Breast epithelium (tissue), 4 donors: ENCODE data around the gene AAR2. TPM values are rescaled to one million over a fixed set of nuclear protein-coding genes. Genes with fewer than 3 reads are reported as not detected.

ENCODE experiments used
- DNase-seq, 2 donors: peaks; one replicate each; pipeline ENCODE4 v3.0.0-alpha.2; 2019; ENCODE audit warnings: low spot score in 2 of 2
- H3K27ac ChIP-seq, 2 donors: fragments of 200-600 bp; sonication (generic) in 1 of 2; one replicate each; pipeline ENCODE4 v1.5.1; 2016 to 2019; ENCODE audit warnings: mild to moderate bottlenecking in 1 of 2
- H3K27me3 ChIP-seq, 2 donors: fragments of 200-600 bp; sonication (generic) in 1 of 2; one replicate each; pipeline versions ENCODE4 v1.5.1 to v1.6.0; 2017 to 2019; ENCODE audit warnings: control low read depth in 1 of 2, mild to moderate bottlenecking in 1 of 2
- H3K36me3 ChIP-seq: fragments of 200-600 bp; one replicate; pipeline ENCODE4 v1.5.1; 2019
- H3K4me1 ChIP-seq, 2 donors: fragments of 200-600 bp; sonication (generic); one replicate each; pipeline ENCODE4 v1.5.1; 2016 to 2019; ENCODE audit warnings: control low read depth in 1 of 2
- H3K4me3 ChIP-seq, 3 donors: fragments of 200-600 bp; sonication (generic); 1 replicate in 2 of 3; 2 replicates in 1 of 3; pipeline ENCODE4 v1.5.1; 2016 to 2019; ENCODE audit warnings: mild to moderate bottlenecking in 3 of 3, moderate library complexity in 2 of 3
- H3K9me3 ChIP-seq, 2 donors: fragments of 200-600 bp; sonication (generic) in 1 of 2; one replicate each; pipeline ENCODE4 v1.5.1; 2016 to 2019; ENCODE audit warnings: control low read depth in 1 of 2
- POLR2A ChIP-seq: fragments of 450-650 bp; IDR thresholded peaks from one replicate; pipeline ENCODE4 v1.6.1; 2016; ENCODE audit warnings: antibody characterized with exemption, mild to moderate bottlenecking, moderate library complexity
- POLR2AphosphoS5 ChIP-seq, 3 donors: sonication (generic); formaldehyde crosslinking; IDR thresholded peaks; one replicate each; pipeline ENCODE4 v1.6.1; 2017; ENCODE audit warnings: antibody characterized with exemption in 3 of 3
- intact Hi-C: fragments of 100-400 bp; cut with DNase I; formaldehyde crosslinking; loops from one replicate; pipeline ENCODE4 v1.15.1; 2023; ENCODE audit warnings: low total_unique reads
- total RNA-seq, 3 donors: library from RNA; depleted of rRNA; stranded (reverse); fragments of >200 nt; gene quantifications; one replicate each; pipeline ENCODE4 v1.1.0, GENCODE V29; 2016
- TF ChIP-seq, protein P1 (sequence below), 3 donors: fragments of 450-650 bp; IDR thresholded peaks; one replicate each; pipeline ENCODE4 v1.5.1; 2016 to 2017; ENCODE audit warnings: antibody characterized with exemption in 3 of 3, mild to moderate bottlenecking in 3 of 3, moderate library complexity in 3 of 3

AAR2 gene
- total RNA-seq = 10 to 100 TPM; 32.1 to 38.5 (median 36.5) TPM

- H3K27me3 ChIP-seq = no peaks in the 10 kb centered on the region
- H3K4me3 ChIP-seq = peak within 1 kb of the TSS; percentile 68 to 91 (median 69)
- TF ChIP-seq POLR2A = no peak
- peak; percentile 59 to 75 (median 65) for TF ChIP-seq POLR2AphosphoS5 (IDR thresholded peaks at IDR 0.05)
- H3K36me3 ChIP-seq = peaks cover 5% of the 10 kb centered on the region
- no peaks in the 10 kb centered on the region for H3K9me3 ChIP-seq
- peaks cover 0 to 2% of the 10 kb centered on the region in 2 donors for H3K4me1 ChIP-seq
- intact Hi-C loops = no loop called here
- peak; percentile 45 to 79 for DNase-seq
- H3K27ac ChIP-seq = peak within 1 kb of the TSS; percentile 61 to 89
Measured at GRCh38 chr20:36235892-36236785, at the start of gene AAR2. AAR2 (plus strand) TSS chr20:36236478; CDS start chr20:36239869, 3,391 bp downstream.

DNA sequence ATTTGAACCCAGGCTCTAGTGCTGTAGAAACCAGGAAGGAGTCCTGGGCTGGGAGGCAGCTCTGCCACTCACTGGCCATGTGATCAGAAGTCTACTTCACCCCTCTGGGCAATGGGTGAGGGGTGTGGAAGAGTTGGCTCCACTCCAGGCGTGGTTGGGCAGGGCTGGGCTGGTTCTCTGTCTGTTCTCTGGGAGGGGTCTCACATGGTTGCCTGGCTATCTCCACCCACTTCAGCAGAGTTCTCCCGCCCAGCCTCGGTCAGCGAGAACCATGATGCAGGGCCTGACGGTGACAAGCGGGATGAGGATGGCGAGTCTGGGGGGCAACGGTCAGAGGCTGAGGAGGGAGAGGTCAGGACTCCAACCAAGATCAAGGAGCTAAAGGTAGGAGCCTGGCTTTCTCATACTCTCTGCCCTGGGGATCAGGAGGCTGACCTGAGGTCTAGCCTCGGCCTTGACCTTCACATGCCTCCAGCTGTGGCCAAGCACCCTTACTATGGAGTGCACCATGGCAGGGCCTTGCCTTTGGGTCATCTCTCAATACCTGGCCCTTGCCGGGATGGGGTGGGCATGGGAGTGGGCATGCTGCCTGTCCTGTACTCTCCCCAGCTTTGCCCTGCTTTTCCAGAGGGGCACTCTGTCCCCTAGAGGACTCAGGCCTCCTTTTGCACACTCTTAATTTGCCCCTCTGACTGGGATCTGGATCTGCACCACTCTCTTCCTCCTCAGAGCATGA, 42.1 kb upstream of the AAR2 start:
- TF ChIP-seq, protein P1, sequence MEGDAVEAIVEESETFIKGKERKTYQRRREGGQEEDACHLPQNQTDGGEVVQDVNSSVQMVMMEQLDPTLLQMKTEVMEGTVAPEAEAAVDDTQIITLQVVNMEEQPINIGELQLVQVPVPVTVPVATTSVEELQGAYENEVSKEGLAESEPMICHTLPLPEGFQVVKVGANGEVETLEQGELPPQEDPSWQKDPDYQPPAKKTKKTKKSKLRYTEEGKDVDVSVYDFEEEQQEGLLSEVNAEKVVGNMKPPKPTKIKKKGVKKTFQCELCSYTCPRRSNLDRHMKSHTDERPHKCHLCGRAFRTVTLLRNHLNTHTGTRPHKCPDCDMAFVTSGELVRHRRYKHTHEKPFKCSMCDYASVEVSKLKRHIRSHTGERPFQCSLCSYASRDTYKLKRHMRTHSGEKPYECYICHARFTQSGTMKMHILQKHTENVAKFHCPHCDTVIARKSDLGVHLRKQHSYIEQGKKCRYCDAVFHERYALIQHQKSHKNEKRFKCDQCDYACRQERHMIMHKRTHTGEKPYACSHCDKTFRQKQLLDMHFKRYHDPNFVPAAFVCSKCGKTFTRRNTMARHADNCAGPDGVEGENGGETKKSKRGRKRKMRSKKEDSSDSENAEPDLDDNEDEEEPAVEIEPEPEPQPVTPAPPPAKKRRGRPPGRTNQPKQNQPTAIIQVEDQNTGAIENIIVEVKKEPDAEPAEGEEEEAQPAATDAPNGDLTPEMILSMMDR (IDR thresholded peaks at IDR 0.05) = no peak
- TF ChIP-seq POLR2A (no peak), POLR2AphosphoS5 (IDR thresholded peaks at IDR 0.05) (no peak)
- Histone ChIP-seq H3K9me3 (no peaks in the 10 kb centered on the region), H3K4me3 (no peak overlapping the region), H3K4me1 (no peaks in the 10 kb centered on the region), H3K36me3 (peaks cover 10% of the 10 kb centered on the region), H3K27ac (no peak overlapping the region), H3K27me3 (no peaks in the 10 kb centered on the region)
- no peak for DNase-seq
- intact Hi-C loops = no loop called here

DNA sequence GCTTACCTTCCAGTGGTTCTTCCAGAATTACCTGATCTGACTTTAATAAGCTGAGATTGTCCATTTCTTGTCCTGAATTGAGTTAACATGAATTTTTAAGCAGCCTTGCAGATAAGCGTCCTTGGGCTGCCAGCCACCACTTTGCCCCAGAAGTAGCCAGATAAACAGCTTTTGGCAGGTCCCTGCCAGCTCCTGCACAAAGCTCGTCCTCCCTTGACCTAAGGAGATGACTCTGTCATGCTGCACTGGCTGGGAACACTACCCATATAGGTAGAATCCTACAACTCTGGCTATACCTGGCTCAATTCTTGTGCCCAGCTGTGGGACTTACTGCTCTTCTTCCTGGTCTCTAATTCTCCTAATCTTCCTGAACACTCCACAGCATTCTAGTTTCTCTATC, 39.6 kb upstream of the AAR2 start:
- Histone ChIP-seq H3K4me3 (no peak overlapping the region), H3K27me3 (no peaks in the 10 kb centered on the region), H3K9me3 (no peaks in the 10 kb centered on the region), H3K27ac (no peak overlapping the region), H3K36me3 (no peaks in the 10 kb centered on the region), H3K4me1 (no peaks in the 10 kb centered on the region)
- intact Hi-C loops = no loop called here
- DNase-seq = no peak
- TF ChIP-seq, protein P1 (IDR thresholded peaks at IDR 0.05) = no peak
- TF ChIP-seq POLR2A (no peak), POLR2AphosphoS5 (IDR thresholded peaks at IDR 0.05) (no peak)

DNA sequence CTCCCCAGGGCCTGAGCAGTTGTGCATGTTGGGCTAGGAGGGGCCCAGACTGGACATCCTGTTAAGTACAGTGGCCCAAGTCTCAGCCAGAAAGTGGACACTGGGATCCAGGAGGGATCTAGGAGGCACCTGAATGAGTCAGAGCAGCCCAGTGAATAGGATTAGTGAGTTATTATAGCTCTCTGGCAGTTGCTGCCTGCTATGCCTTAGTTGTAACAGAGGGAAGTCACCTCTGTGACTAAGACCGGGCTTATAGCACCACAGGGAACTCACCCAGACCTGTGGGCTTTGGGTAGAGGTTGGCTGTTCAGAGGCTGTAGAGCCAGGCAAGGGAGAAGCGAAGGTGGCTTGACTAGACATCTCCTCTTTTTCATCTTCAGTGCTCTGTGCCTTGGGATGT, 39.0 kb upstream of the AAR2 start:
- Histone ChIP-seq H3K27me3 (no peaks in the 10 kb centered on the region), H3K4me3 (no peak overlapping the region), H3K36me3 (no peaks in the 10 kb centered on the region), H3K9me3 (no peaks in the 10 kb centered on the region), H3K27ac (no peak overlapping the region), H3K4me1 (no peaks in the 10 kb centered on the region)
- intact Hi-C loops = no loop called here
- no peak for DNase-seq
- no peak for TF ChIP-seq POLR2A
- TF ChIP-seq, protein P1 (IDR thresholded peaks at IDR 0.05) = no peak
- no peak for TF ChIP-seq POLR2AphosphoS5 (IDR thresholded peaks at IDR 0.05)

GRCh38 chr20:36199345-36200257, 36.7 kb upstream of the AAR2 start:
- H3K4me1 ChIP-seq = no peaks in the 10 kb centered on the region
- no peak overlapping the region for H3K4me3 ChIP-seq
- peak; percentile 71 to 83 for DNase-seq
- H3K9me3 ChIP-seq = no peaks in the 10 kb centered on the region
- TF ChIP-seq, protein P1 (IDR thresholded peaks at IDR 0.05) = peak; percentile 55 to 90 (median 89)
- TF ChIP-seq POLR2AphosphoS5 (IDR thresholded peaks at IDR 0.05) = no peak
- no peak for TF ChIP-seq POLR2A
- no peak overlapping the region for H3K27ac ChIP-seq
- H3K27me3 ChIP-seq = no peaks in the 10 kb centered on the region
- intact Hi-C loops = loop anchor here (2.0 kb wide), 1 partner anchor 51 kb away; no protein-coding TSS in a partner anchor
- H3K36me3 ChIP-seq = no peaks in the 10 kb centered on the region
